ENCODE results near the gene FPR3.
A peak's percentile ranks its signal among the peaks of the same experiment; 100 is the strongest.

DNA sequence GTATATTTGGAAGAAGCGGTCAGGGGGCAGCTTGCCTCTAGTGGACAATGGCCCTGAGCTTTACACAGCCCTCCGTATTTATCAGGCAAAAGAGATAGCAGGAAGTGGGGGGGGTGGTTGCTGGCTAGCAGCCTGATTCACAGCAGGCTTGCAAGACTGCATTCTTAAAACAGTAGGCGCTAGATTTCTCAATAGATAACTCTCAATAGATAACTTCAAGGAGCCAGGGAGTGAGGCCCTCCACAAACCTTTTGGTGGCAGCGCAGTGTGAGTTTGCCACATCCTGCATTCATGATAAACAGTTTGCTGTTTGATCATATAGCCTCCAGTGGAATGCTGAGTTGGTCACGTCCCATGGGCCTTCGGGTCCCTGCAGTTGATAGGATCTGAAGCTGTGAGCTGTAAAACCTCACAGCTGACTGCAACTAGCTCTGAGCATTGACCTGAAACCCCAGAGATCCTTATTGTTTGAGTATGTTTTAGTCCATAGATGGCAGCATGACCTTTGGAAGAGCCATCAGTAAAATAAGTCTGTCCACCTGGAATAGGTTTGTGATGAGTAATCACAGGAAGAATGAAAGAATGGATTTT, 12.2 kb downstream of the FPR3 start:
- TF ChIP-seq, protein P1, sequence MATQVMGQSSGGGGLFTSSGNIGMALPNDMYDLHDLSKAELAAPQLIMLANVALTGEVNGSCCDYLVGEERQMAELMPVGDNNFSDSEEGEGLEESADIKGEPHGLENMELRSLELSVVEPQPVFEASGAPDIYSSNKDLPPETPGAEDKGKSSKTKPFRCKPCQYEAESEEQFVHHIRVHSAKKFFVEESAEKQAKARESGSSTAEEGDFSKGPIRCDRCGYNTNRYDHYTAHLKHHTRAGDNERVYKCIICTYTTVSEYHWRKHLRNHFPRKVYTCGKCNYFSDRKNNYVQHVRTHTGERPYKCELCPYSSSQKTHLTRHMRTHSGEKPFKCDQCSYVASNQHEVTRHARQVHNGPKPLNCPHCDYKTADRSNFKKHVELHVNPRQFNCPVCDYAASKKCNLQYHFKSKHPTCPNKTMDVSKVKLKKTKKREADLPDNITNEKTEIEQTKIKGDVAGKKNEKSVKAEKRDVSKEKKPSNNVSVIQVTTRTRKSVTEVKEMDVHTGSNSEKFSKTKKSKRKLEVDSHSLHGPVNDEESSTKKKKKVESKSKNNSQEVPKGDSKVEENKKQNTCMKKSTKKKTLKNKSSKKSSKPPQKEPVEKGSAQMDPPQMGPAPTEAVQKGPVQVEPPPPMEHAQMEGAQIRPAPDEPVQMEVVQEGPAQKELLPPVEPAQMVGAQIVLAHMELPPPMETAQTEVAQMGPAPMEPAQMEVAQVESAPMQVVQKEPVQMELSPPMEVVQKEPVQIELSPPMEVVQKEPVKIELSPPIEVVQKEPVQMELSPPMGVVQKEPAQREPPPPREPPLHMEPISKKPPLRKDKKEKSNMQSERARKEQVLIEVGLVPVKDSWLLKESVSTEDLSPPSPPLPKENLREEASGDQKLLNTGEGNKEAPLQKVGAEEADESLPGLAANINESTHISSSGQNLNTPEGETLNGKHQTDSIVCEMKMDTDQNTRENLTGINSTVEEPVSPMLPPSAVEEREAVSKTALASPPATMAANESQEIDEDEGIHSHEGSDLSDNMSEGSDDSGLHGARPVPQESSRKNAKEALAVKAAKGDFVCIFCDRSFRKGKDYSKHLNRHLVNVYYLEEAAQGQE (IDR thresholded peaks at IDR 0.05; ENCODE audit: unreplicated experiment), result no peak
- TF ChIP-seq EZH2phosphoT487 (IDR thresholded peaks at IDR 0.05; ENCODE audit: unreplicated experiment) (no peak), POLR2AphosphoS5 (IDR thresholded peaks at IDR 0.05; ENCODE audit: low read depth) (no peak), NANOG (IDR thresholded peaks at IDR 0.05; ENCODE audit: borderline replicate concordance) (no peak), CTCF (conservative IDR thresholded peaks at IDR 0.05; ENCODE audit: low read depth in 2 of 2) (peak in 1 of 2 experiments; percentile 33; a peak in 3 of 4 replicates), ZNF114 (CRISPR knock-in tag; IDR thresholded peaks at IDR 0.05) (no peak), JUNB (IDR thresholded peaks at IDR 0.05; ENCODE audit: unreplicated experiment) (no peak), EZH2 (IDR thresholded peaks at IDR 0.05; ENCODE audit: low read depth, unreplicated experiment) (no peak), STAT1 (IDR thresholded peaks at IDR 0.05; ENCODE audit: unreplicated experiment) (no peak), CREB1 (CRISPR knock-in tag; IDR thresholded peaks at IDR 0.05; ENCODE audit: low read depth) (no peak), ZNF331 (CRISPR knock-in tag; IDR thresholded peaks at IDR 0.05; ENCODE audit: low read depth) (no peak)
- TF ChIP-seq, protein P2, sequence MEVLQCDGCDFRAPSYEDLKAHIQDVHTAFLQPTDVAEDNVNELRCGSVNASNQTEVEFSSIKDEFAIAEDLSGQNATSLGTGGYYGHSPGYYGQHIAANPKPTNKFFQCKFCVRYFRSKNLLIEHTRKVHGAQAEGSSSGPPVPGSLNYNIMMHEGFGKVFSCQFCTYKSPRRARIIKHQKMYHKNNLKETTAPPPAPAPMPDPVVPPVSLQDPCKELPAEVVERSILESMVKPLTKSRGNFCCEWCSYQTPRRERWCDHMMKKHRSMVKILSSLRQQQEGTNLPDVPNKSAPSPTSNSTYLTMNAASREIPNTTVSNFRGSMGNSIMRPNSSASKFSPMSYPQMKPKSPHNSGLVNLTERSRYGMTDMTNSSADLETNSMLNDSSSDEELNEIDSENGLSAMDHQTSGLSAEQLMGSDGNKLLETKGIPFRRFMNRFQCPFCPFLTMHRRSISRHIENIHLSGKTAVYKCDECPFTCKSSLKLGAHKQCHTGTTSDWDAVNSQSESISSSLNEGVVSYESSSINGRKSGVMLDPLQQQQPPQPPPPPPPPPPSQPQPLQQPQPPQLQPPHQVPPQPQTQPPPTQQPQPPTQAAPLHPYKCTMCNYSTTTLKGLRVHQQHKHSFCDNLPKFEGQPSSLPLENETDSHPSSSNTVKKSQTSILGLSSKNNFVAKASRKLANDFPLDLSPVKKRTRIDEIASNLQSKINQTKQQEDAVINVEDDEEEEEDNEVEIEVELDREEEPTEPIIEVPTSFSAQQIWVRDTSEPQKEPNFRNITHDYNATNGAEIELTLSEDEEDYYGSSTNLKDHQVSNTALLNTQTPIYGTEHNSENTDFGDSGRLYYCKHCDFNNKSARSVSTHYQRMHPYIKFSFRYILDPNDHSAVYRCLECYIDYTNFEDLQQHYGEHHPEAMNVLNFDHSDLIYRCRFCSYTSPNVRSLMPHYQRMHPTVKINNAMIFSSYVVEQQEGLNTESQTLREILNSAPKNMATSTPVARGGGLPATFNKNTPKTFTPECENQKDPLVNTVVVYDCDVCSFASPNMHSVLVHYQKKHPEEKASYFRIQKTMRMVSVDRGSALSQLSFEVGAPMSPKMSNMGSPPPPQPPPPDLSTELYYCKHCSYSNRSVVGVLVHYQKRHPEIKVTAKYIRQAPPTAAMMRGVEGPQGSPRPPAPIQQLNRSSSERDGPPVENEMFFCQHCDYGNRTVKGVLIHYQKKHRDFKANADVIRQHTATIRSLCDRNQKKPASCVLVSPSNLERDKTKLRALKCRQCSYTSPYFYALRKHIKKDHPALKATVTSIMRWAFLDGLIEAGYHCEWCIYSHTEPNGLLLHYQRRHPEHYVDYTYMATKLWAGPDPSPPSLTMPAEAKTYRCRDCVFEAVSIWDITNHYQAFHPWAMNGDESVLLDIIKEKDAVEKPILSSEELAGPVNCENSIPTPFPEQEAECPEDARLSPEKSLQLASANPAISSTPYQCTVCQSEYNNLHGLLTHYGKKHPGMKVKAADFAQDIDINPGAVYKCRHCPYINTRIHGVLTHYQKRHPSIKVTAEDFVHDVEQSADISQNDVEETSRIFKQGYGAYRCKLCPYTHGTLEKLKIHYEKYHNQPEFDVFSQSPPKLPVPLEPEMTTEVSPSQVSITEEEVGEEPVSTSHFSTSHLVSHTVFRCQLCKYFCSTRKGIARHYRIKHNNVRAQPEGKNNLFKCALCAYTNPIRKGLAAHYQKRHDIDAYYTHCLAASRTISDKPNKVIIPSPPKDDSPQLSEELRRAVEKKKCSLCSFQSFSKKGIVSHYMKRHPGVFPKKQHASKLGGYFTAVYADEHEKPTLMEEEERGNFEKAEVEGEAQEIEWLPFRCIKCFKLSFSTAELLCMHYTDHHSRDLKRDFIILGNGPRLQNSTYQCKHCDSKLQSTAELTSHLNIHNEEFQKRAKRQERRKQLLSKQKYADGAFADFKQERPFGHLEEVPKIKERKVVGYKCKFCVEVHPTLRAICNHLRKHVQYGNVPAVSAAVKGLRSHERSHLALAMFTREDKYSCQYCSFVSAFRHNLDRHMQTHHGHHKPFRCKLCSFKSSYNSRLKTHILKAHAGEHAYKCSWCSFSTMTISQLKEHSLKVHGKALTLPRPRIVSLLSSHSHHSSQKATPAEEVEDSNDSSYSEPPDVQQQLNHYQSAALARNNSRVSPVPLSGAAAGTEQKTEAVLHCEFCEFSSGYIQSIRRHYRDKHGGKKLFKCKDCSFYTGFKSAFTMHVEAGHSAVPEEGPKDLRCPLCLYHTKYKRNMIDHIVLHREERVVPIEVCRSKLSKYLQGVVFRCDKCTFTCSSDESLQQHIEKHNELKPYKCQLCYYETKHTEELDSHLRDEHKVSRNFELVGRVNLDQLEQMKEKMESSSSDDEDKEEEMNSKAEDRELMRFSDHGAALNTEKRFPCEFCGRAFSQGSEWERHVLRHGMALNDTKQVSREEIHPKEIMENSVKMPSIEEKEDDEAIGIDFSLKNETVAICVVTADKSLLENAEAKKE (CRISPR knock-in tag; IDR thresholded peaks at IDR 0.05), result no peak
- TF ChIP-seq, protein P3, sequence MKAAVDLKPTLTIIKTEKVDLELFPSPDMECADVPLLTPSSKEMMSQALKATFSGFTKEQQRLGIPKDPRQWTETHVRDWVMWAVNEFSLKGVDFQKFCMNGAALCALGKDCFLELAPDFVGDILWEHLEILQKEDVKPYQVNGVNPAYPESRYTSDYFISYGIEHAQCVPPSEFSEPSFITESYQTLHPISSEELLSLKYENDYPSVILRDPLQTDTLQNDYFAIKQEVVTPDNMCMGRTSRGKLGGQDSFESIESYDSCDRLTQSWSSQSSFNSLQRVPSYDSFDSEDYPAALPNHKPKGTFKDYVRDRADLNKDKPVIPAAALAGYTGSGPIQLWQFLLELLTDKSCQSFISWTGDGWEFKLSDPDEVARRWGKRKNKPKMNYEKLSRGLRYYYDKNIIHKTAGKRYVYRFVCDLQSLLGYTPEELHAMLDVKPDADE (IDR thresholded peaks at IDR 0.05), result no peak

Data from GM23338 (cell line).